Measurements from ENCODE around the gene FAM50B.

FAM50B gene

DNA sequence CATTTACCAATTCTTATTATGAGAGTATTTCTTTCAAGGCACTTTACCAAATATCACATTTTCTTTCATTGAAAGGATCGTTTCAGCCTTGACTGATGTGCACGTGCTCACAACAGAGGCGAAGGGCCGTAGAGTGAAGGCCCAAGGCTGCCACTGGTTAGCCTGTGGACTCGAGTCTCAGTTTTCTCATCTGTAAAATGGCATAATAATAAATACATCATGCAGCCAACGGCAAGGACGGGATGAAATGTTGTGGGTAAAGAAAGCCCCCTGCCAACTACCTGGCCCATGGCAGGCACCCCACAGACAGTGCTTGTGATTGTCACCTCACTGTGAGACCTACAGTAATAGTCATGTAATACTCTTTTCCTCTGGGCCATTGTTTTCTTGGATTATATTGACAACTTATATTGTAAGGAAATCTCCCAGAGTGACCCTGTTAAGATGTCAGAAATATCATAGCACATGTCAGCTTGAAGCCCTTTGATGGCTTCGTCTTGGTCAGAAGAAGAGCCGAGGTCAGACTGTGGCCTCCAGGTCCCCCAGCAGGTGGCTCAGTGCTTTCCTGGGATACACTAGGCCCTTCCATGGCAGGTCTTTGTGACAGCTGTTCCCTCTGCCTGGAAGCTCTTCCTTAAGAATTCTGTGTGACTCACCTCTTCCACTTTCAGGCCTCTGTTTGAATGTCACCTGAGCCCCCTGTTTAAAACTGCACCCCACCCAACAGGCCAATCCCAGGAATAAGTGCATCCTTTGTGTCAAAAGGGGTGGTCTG, 36.3 kb downstream of the FAM50B start:
- Histone ChIP-seq H3K36me3 (ENCODE audit: control insufficient read depth in 4 of 4, insufficient read depth in 4 of 4, low read length in 3 of 4) (no peaks in the 10 kb centered on the region), H3K9me3 (ENCODE audit: control extremely low read depth in 1 of 5, control insufficient read depth in 4 of 5, insufficient read depth in 2 of 5, low read depth in 1 of 5, low read length in 4 of 5) (peaks cover 0 to 2% (median 0%) of the 10 kb centered on the region in 5 experiments), H3K27me3 (replicated peaks in 2 of 5; ENCODE audit: control insufficient read depth in 4 of 5, insufficient read depth in 5 of 5, low read length in 4 of 5) (no peaks in the 10 kb centered on the region), H3K27ac (ENCODE audit: insufficient read depth in 1 of 2, low read depth in 1 of 2, low read length in 2 of 2, poor library complexity in 1 of 2, severe bottlenecking in 2 of 2) (no peak overlapping the region), H3K4me1 (ENCODE audit: control extremely low read depth in 1 of 4, control insufficient read depth in 4 of 4, insufficient read depth in 4 of 4, low read length in 3 of 4) (no peaks in the 10 kb centered on the region), H3K4me3 (ENCODE audit: control insufficient read depth in 1 of 7, extremely low read depth in 1 of 7, insufficient read depth in 4 of 7, low read depth in 2 of 7, low read length in 6 of 7) (no peak overlapping the region)
- ChIA-PET CTCF (interaction anchor here (0.8 to 2.8 kb wide), 8 partner anchors 10 to 142 kb away, joined by 3 to 15 read pairs (median 4); no protein-coding TSS in a partner anchor), POLR2A (no interaction called here)
- 98% methylated on average over 4 of the region's 9 CpGs for WGBS (ENCODE audit: insufficient coverage)
- DNase-seq, result peak in 1 of 3 donors; percentile 9

DNA sequence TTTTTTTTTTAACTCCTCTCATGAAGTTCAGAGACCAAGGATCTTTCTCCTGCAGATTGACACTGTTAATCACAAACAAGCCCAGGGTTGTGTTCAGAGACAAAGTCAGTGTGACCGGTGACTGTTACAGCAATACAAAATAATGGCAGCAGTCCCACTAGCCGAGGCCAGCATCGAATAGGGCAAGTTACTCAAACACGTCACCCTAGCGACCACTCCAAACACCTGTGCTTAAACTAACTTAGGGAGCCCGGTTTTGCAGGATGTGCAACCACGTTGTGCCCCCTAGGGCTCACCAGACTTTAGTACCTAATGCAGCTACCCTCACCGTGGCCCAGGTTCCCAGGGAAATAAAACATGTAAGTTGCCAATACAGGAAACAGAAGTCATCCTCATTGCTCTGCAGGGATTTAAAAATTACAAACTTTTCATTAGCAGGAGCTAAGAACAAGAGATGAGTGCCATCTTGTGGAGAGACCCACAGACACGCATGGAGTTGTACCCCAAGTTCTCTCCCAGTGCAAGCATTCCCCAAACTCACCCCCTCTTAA, 38.1 kb downstream of the FAM50B start:
- POLR2A ChIA-PET, result no interaction called here
- Histone ChIP-seq H3K27me3 (replicated peaks in 2 of 5; ENCODE audit: control insufficient read depth in 4 of 5, insufficient read depth in 5 of 5, low read length in 4 of 5) (no peaks in the 10 kb centered on the region), H3K9me3 (ENCODE audit: control extremely low read depth in 1 of 5, control insufficient read depth in 4 of 5, insufficient read depth in 2 of 5, low read depth in 1 of 5, low read length in 4 of 5) (no peaks in the 10 kb centered on the region), H3K4me3 (ENCODE audit: control insufficient read depth in 1 of 7, extremely low read depth in 1 of 7, insufficient read depth in 4 of 7, low read depth in 2 of 7, low read length in 6 of 7) (no peak overlapping the region), H3K4me1 (ENCODE audit: control extremely low read depth in 1 of 4, control insufficient read depth in 4 of 4, insufficient read depth in 4 of 4, low read length in 3 of 4) (no peaks in the 10 kb centered on the region), H3K27ac (ENCODE audit: insufficient read depth in 1 of 2, low read depth in 1 of 2, low read length in 2 of 2, poor library complexity in 1 of 2, severe bottlenecking in 2 of 2) (no peak overlapping the region), H3K36me3 (ENCODE audit: control insufficient read depth in 4 of 4, insufficient read depth in 4 of 4, low read length in 3 of 4) (no peaks in the 10 kb centered on the region)
- DNase-seq, result peak; percentile 18 to 45 (median 39)
- WGBS (ENCODE audit: insufficient coverage), result 73% methylated on average over 9 of the region's 9 CpGs
- CTCF ChIA-PET, result interaction anchor here (1.0 to 3.0 kb wide), 8 partner anchors 9 to 144 kb away, joined by 3 to 16 read pairs (median 5); no protein-coding TSS in a partner anchor

DNA sequence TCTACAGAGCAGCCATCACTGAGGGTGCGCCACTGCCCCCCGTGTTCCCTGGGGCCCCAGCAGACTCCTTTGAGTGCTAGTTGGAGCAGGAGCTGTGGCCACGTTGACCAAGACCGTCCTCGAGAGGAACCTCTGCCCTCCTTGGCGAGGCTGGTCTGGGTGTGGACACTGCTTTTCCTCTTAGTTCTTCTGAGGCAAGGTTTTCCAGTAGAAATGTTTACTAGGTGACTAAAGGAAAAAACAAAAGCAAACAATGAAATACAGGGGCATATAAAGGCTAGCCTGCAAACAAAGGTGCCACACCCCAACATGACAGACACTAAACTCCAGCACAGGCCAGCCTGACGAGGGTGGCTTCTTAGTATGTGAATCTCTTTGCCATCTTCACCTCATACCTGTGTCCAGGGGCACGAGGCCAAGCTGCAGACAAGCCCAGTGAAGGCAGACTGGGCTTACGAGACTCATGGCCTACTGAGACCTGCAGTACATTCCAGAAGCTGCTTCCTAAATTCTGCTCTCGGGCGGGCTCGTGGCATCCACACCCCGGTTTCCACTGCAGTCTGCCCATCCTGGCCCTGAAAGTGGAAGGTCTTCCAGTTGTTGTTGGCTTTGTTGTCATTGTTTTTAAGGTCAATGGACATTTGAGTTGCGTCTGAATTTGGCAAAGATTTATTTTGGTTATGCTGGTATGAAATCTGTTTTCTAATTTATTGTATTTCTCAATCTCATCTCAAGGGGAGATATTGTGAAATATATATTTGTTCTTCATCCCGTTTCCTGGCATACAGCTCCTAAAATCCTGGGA, 39.2 kb downstream of the FAM50B start:
- 100% methylated on average over 13 of the region's 15 CpGs for WGBS (ENCODE audit: insufficient coverage)
- ChIA-PET CTCF (interaction anchor here (1.2 to 3.0 kb wide), 9 partner anchors 12 to 145 kb away, joined by 3 to 16 read pairs (median 4); partner anchors contain the start of gene FAM50B), POLR2A (no interaction called here)

DNA sequence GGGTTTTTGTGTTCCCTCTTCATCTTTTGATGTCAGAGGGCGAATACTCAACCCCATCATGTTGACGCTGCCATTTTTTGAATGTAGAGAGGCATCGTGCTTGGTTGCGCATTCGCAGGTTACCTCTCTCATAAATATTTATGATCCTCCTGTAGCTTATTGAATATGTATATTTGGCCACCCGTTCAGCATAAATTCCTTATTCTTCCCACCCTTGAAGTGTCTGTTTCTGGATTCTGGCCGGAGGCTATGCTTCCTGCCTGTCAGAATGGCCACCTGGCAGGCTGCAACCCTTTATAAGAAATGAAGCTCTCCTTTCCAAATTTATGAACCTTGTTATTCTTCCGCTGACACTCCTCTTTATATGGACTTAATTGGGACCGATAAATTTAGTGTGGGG, 40.9 kb downstream of the FAM50B start:
- 80% methylated on average over 3 of the region's 9 CpGs for WGBS (ENCODE audit: insufficient coverage)
- Histone ChIP-seq H3K36me3 (ENCODE audit: control insufficient read depth in 4 of 4, insufficient read depth in 4 of 4, low read length in 3 of 4) (no peaks in the 10 kb centered on the region), H3K27me3 (replicated peaks in 2 of 5; ENCODE audit: control insufficient read depth in 4 of 5, insufficient read depth in 5 of 5, low read length in 4 of 5) (no peaks in the 10 kb centered on the region), H3K9me3 (ENCODE audit: control extremely low read depth in 1 of 5, control insufficient read depth in 4 of 5, insufficient read depth in 2 of 5, low read depth in 1 of 5, low read length in 4 of 5) (no peaks in the 10 kb centered on the region), H3K27ac (ENCODE audit: insufficient read depth in 1 of 2, low read depth in 1 of 2, low read length in 2 of 2, poor library complexity in 1 of 2, severe bottlenecking in 2 of 2) (no peak overlapping the region), H3K4me3 (ENCODE audit: control insufficient read depth in 1 of 7, extremely low read depth in 1 of 7, insufficient read depth in 4 of 7, low read depth in 2 of 7, low read length in 6 of 7) (no peak overlapping the region), H3K4me1 (ENCODE audit: control extremely low read depth in 1 of 4, control insufficient read depth in 4 of 4, insufficient read depth in 4 of 4, low read length in 3 of 4) (no peaks in the 10 kb centered on the region)
- CTCF ChIA-PET, result interaction anchor here (1.1 to 3.0 kb wide), 2 partner anchors 88 to 149 kb away, joined by 3 to 11 read pairs; no protein-coding TSS in a partner anchor
- POLR2A ChIA-PET, result interaction anchor here (0.8 kb wide), 1 partner anchor 421 kb away, joined by 3 read pairs; no protein-coding TSS in a partner anchor
- no peak for DNase-seq

More for the DNA sequence above, 39.2 kb downstream of the FAM50B start:
- H3K4me1 ChIP-seq (ENCODE audit: control extremely low read depth in 1 of 4, control insufficient read depth in 4 of 4, insufficient read depth in 4 of 4, low read length in 3 of 4), result no peaks in the 10 kb centered on the region
- H3K9me3 ChIP-seq (ENCODE audit: control extremely low read depth in 1 of 5, control insufficient read depth in 4 of 5, insufficient read depth in 2 of 5, low read depth in 1 of 5, low read length in 4 of 5), result no peaks in the 10 kb centered on the region
- no peaks in the 10 kb centered on the region for H3K27me3 ChIP-seq (replicated peaks in 2 of 5; ENCODE audit: control insufficient read depth in 4 of 5, insufficient read depth in 5 of 5, low read length in 4 of 5)
- no peak for DNase-seq
- no peaks in the 10 kb centered on the region for H3K36me3 ChIP-seq (ENCODE audit: control insufficient read depth in 4 of 4, insufficient read depth in 4 of 4, low read length in 3 of 4)
- no peak overlapping the region for H3K4me3 ChIP-seq (ENCODE audit: control insufficient read depth in 1 of 7, extremely low read depth in 1 of 7, insufficient read depth in 4 of 7, low read depth in 2 of 7, low read length in 6 of 7)
- no peak overlapping the region for H3K27ac ChIP-seq (ENCODE audit: insufficient read depth in 1 of 2, low read depth in 1 of 2, low read length in 2 of 2, poor library complexity in 1 of 2, severe bottlenecking in 2 of 2)

DNA sequence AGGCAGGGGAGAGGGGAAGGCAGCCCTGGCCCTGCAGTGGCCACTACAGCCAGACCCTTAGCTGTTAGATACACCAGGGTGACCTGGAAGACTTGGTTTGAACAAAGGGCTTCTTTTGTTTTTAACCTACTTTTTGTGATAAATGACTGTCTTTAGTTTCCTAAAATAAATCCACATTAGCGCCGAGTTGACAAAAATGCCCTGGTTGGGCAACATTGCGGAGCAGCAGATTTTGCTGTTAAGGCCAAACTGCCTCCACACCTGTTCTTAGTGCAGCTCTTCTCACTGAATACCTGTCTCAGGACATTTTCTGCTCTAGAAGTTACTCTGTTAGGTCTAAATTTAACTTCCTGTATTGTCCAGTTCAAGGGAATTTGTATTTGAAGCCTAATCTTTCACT, 42.7 kb downstream of the FAM50B start:
- H3K27ac ChIP-seq (ENCODE audit: insufficient read depth in 1 of 2, low read depth in 1 of 2, low read length in 2 of 2, poor library complexity in 1 of 2, severe bottlenecking in 2 of 2), result no peak overlapping the region
- no peaks in the 10 kb centered on the region for H3K4me1 ChIP-seq (ENCODE audit: control extremely low read depth in 1 of 4, control insufficient read depth in 4 of 4, insufficient read depth in 4 of 4, low read length in 3 of 4)
- H3K27me3 ChIP-seq (replicated peaks in 2 of 5; ENCODE audit: control insufficient read depth in 4 of 5, insufficient read depth in 5 of 5, low read length in 4 of 5), result no peaks in the 10 kb centered on the region
- CTCF ChIA-PET, result interaction anchor here (1.4 kb wide), 1 partner anchor 87 kb away, joined by 4 read pairs; no protein-coding TSS in a partner anchor
- POLR2A ChIA-PET, result no interaction called here
- DNase-seq, result no peak
- no peaks in the 10 kb centered on the region for H3K36me3 ChIP-seq (ENCODE audit: control insufficient read depth in 4 of 4, insufficient read depth in 4 of 4, low read length in 3 of 4)
- no peaks in the 10 kb centered on the region for H3K9me3 ChIP-seq (ENCODE audit: control extremely low read depth in 1 of 5, control insufficient read depth in 4 of 5, insufficient read depth in 2 of 5, low read depth in 1 of 5, low read length in 4 of 5)
- H3K4me3 ChIP-seq (ENCODE audit: control insufficient read depth in 1 of 7, extremely low read depth in 1 of 7, insufficient read depth in 4 of 7, low read depth in 2 of 7, low read length in 6 of 7), result no peak overlapping the region
- WGBS (ENCODE audit: insufficient coverage), result 100% methylated on average over 3 of the region's 3 CpGs

DNA sequence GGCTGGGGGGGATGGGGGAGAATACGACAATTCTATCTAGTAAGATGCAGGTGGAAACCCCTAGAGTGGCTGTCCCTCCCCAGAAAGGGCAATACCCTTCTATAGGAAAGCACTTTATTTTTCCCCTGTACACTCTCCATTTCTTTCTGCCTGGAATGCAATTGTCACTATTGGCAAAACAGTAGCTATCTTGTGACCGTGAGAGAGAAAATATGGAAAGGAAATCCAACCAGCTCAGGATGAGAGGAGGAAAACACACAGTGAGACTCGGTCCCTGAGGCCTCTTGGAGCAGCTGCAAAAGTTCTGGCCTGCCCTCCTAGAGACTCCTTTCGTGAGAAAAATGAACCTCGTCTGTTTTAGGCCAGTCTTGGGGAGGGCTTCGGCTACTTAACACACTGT, 43.4 kb downstream of the FAM50B start:
- H3K36me3 ChIP-seq (ENCODE audit: control insufficient read depth in 4 of 4, insufficient read depth in 4 of 4, low read length in 3 of 4), result no peaks in the 10 kb centered on the region
- no peaks in the 10 kb centered on the region for H3K4me1 ChIP-seq (ENCODE audit: control extremely low read depth in 1 of 4, control insufficient read depth in 4 of 4, insufficient read depth in 4 of 4, low read length in 3 of 4)
- H3K4me3 ChIP-seq (ENCODE audit: control insufficient read depth in 1 of 7, extremely low read depth in 1 of 7, insufficient read depth in 4 of 7, low read depth in 2 of 7, low read length in 6 of 7), result no peak overlapping the region
- H3K27ac ChIP-seq (ENCODE audit: insufficient read depth in 1 of 2, low read depth in 1 of 2, low read length in 2 of 2, poor library complexity in 1 of 2, severe bottlenecking in 2 of 2), result no peak overlapping the region
- CTCF ChIA-PET, result interaction anchor here (1.4 kb wide), 1 partner anchor 87 kb away, joined by 4 read pairs; no protein-coding TSS in a partner anchor
- no peaks in the 10 kb centered on the region for H3K27me3 ChIP-seq (replicated peaks in 2 of 5; ENCODE audit: control insufficient read depth in 4 of 5, insufficient read depth in 5 of 5, low read length in 4 of 5)
- 100% methylated on average over 4 of the region's 6 CpGs for WGBS (ENCODE audit: insufficient coverage)
- no peak for DNase-seq
- POLR2A ChIA-PET, result no interaction called here
- no peaks in the 10 kb centered on the region for H3K9me3 ChIP-seq (ENCODE audit: control extremely low read depth in 1 of 5, control insufficient read depth in 4 of 5, insufficient read depth in 2 of 5, low read depth in 1 of 5, low read length in 4 of 5)
